H1 (cell line): ENCODE measurements around the gene TBC1D22B. TPM values are rescaled to one million over a fixed set of nuclear protein-coding genes. Genes with fewer than 3 reads are reported as not detected.

Experiments
- BACH1 ChIP-seq: IDR thresholded peaks from 2 replicates; pipeline ENCODE4 v1.6.1; 2012; ENCODE audit warnings: low read length, improper control_type of control experiment
- CEBPB ChIP-seq: IDR thresholded peaks from 2 replicates; pipeline ENCODE4 v1.6.1; 2012; ENCODE audit warnings: low read depth, low read length
- HDAC6 ChIP-seq: IDR thresholded peaks from one replicate; pipeline ENCODE4 v1.7.1; 2012; ENCODE audit warnings: low read depth, mild to moderate bottlenecking, inconsistent platforms, low read length, moderate library complexity
- JUN ChIP-seq: IDR thresholded peaks from 2 replicates; pipeline ENCODE4 v1.6.1; 2011; ENCODE audit warnings: low read depth, mild to moderate bottlenecking, improper control_type of control experiment, low read length
- NANOG ChIP-seq: IDR thresholded peaks from 2 replicates; pipeline ENCODE4 v1.6.1; 2011; ENCODE audit warnings: low read length, low read depth, mild to moderate bottlenecking, inconsistent platforms; ENCODE audit not compliant: insufficient read depth, poor library complexity, severe bottlenecking
- SIN3A ChIP-seq, 2 experiments: IDR thresholded peaks in 1 of 2; conservative IDR thresholded peaks in 1 of 2; 2 replicates each; pipeline ENCODE4 v1.6.1; 2011 to 2012; ENCODE audit warnings: low read length in 2 of 2, improper control_type of control experiment in 1 of 2, low read depth in 1 of 2, mild to moderate bottlenecking in 1 of 2
- SP2 ChIP-seq: IDR thresholded peaks from 2 replicates; pipeline ENCODE4 v1.6.1; 2012; ENCODE audit warnings: mild to moderate bottlenecking, low read length, inconsistent platforms
- SRF ChIP-seq: IDR thresholded peaks from 2 replicates; pipeline ENCODE4 v1.6.1; 2011; ENCODE audit warnings: mild to moderate bottlenecking, low read depth, low read length, moderate library complexity
- polyA plus RNA-seq, 7 experiments: library from polyadenylated mRNA; depleted of rRNA in 3 of 7; stranded (reverse) in 5 of 7; unstranded in 2 of 7; fragments of >200 nt in 5 of 7; fragments of 200-250 nt in 2 of 7; gene quantifications; 1 replicate in 5 of 7; 2 replicates in 1 of 7; 4 replicates in 1 of 7; pipeline versions ENCODE4 v1.2.1 to v1.2.3, GENCODE V29; 2011 to 2013; ENCODE audit warnings: missing spikeins in 2 of 7, mixed read lengths in 2 of 7
- total RNA-seq: library from RNA; stranded (reverse); fragmentation: NEBNext Ultra II Directional; extraction: Animal tissue kit (Norgen Biotek cat#: 25700); gene quantifications from 2 replicates; pipeline ENCODE4 v1.2.1, GENCODE V29; 2021
- TF ChIP-seq, protein P1 (sequence below): IDR thresholded peaks from 2 replicates; pipeline ENCODE4 v1.6.1; 2011; ENCODE audit warnings: low read depth, mild to moderate bottlenecking, low read length; ENCODE audit not compliant: insufficient read depth

Gene TBC1D22B
- total and polyA plus RNA-seq, 2 of the 8 experiments (the other 6 are each of a cell fraction or from before 2014, with no cell fraction given), result 10.1 to 17.4 TPM

DNA sequence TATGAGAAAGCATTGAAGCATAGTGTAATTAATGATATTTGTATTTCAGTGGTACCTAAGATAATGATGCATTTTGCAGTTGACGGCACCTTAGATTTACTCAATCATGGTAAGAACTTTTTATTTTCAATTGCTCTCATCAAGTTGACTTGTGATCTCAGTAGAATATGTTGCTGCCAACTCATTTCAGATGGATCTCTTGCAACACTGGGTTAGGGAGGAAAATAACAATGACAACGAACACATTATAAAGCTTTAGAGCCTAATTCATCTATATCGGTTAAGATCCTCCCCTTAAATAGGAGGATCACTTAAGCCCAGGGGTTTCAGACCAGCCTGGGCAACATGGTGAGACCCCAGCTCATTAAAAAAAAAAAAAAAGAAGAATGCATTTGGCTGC is 18.0 kb upstream of the TBC1D22B start (continued):
- TF ChIP-seq JUN (no peak), SRF (no peak), NANOG (no peak), CEBPB (no peak), SIN3A (conservative IDR thresholded peaks at IDR 0.05 in 1 of 2, IDR thresholded peaks at IDR 0.05 in 1 of 2; ENCODE audit: low read depth in 1 of 2, low read length in 2 of 2) (no peak), HDAC6 (no peak), BACH1 (no peak), SP2 (no peak)
- TF ChIP-seq, protein P1, sequence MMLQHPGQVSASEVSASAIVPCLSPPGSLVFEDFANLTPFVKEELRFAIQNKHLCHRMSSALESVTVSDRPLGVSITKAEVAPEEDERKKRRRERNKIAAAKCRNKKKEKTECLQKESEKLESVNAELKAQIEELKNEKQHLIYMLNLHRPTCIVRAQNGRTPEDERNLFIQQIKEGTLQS, result no peak
